ENCODE results near the gene CLCF1.

CLCF1 gene

GRCh38 chr11:67370351-67371076 is 2.9 kb downstream of the CLCF1 start:
- no peaks in the 10 kb centered on the region for H3K36me3 ChIP-seq (ENCODE audit: control insufficient read depth, insufficient read depth, low read length)
- H3K9ac ChIP-seq (ENCODE audit: low read length), result no peak overlapping the region
- peaks cover 48% of the 10 kb centered on the region for H3K4me1 ChIP-seq (ENCODE audit: control insufficient read depth, insufficient read depth, low read length)
- no peak overlapping the region for H3K4me3 ChIP-seq (ENCODE audit: low read depth, low read length)
- peaks cover 15% of the 10 kb centered on the region; the same call in 1 of the 2 replicates for H3K27me3 ChIP-seq (ENCODE audit: control insufficient read depth, insufficient read depth, low read length)
- H3K9me3 ChIP-seq (ENCODE audit: control insufficient read depth, insufficient read depth, low read depth, low read length), result no peaks in the 10 kb centered on the region
- H3K27ac ChIP-seq (ENCODE audit: low read depth, low read length), result no peak overlapping the region

- Histone ChIP-seq H3K36me3 (ENCODE audit: control insufficient read depth, insufficient read depth, low read length) (no peaks in the 10 kb centered on the region), H3K9me3 (ENCODE audit: control insufficient read depth, insufficient read depth, low read depth, low read length) (no peaks in the 10 kb centered on the region), H3K27me3 (ENCODE audit: control insufficient read depth, insufficient read depth, low read length) (peaks cover 13% of the 10 kb centered on the region; the same call in 1 of the 2 replicates), H3K27ac (ENCODE audit: low read depth, low read length) (no peak overlapping the region), H3K9ac (ENCODE audit: low read length) (no peak overlapping the region), H3K4me3 (ENCODE audit: low read depth, low read length) (no peak overlapping the region), H3K4me1 (ENCODE audit: control insufficient read depth, insufficient read depth, low read length) (peaks cover 47% of the 10 kb centered on the region)
Observed at GRCh38 chr11:67369801-67370284, 3.6 kb downstream of the CLCF1 start.

GRCh38 chr11:67369275-67369674 is 4.1 kb downstream of the CLCF1 start:
- H3K4me3 ChIP-seq (ENCODE audit: low read depth, low read length), result no peak overlapping the region
- no peaks in the 10 kb centered on the region for H3K36me3 ChIP-seq (ENCODE audit: control insufficient read depth, insufficient read depth, low read length)
- no peaks in the 10 kb centered on the region for H3K9me3 ChIP-seq (ENCODE audit: control insufficient read depth, insufficient read depth, low read depth, low read length)
- H3K27me3 ChIP-seq (ENCODE audit: control insufficient read depth, insufficient read depth, low read length), result peaks cover 13% of the 10 kb centered on the region; the same call in 1 of the 2 replicates
- H3K27ac ChIP-seq (ENCODE audit: low read depth, low read length), result no peak overlapping the region
- H3K9ac ChIP-seq (ENCODE audit: low read length), result no peak overlapping the region
- peaks cover 41% of the 10 kb centered on the region for H3K4me1 ChIP-seq (ENCODE audit: control insufficient read depth, insufficient read depth, low read length)

- Histone ChIP-seq H3K36me3 (ENCODE audit: control insufficient read depth, insufficient read depth, low read length) (no peaks in the 10 kb centered on the region), H3K9me3 (ENCODE audit: control insufficient read depth, insufficient read depth, low read depth, low read length) (no peaks in the 10 kb centered on the region), H3K27ac (ENCODE audit: low read depth, low read length) (no peak overlapping the region), H3K4me3 (ENCODE audit: low read depth, low read length) (no peak overlapping the region), H3K4me1 (ENCODE audit: control insufficient read depth, insufficient read depth, low read length) (peaks cover 38% of the 10 kb centered on the region), H3K9ac (ENCODE audit: low read length) (no peak overlapping the region), H3K27me3 (ENCODE audit: control insufficient read depth, insufficient read depth, low read length) (peaks cover 13% of the 10 kb centered on the region; the same call in 1 of the 2 replicates)
Observed at GRCh38 chr11:67368621-67369020, 4.8 kb downstream of the CLCF1 start.

- Histone ChIP-seq H3K4me3 (ENCODE audit: low read depth, low read length) (no peak overlapping the region), H3K36me3 (ENCODE audit: control insufficient read depth, insufficient read depth, low read length) (no peaks in the 10 kb centered on the region), H3K4me1 (ENCODE audit: control insufficient read depth, insufficient read depth, low read length) (peaks cover 38% of the 10 kb centered on the region), H3K27me3 (ENCODE audit: control insufficient read depth, insufficient read depth, low read length) (peaks cover 13% of the 10 kb centered on the region; the same call in 1 of the 2 replicates), H3K9ac (ENCODE audit: low read length) (no peak overlapping the region), H3K9me3 (ENCODE audit: control insufficient read depth, insufficient read depth, low read depth, low read length) (no peaks in the 10 kb centered on the region), H3K27ac (ENCODE audit: low read depth, low read length) (no peak overlapping the region)
Observed at GRCh38 chr11:67367761-67368227, 5.6 kb downstream of the CLCF1 start.

GRCh38 chr11:67366961-67367760 is 6.2 kb downstream of the CLCF1 start:
- Histone ChIP-seq H3K4me1 (ENCODE audit: control insufficient read depth, insufficient read depth, low read length) (peaks cover 37% of the 10 kb centered on the region), H3K9me3 (ENCODE audit: control insufficient read depth, insufficient read depth, low read depth, low read length) (no peaks in the 10 kb centered on the region), H3K36me3 (ENCODE audit: control insufficient read depth, insufficient read depth, low read length) (no peaks in the 10 kb centered on the region), H3K9ac (ENCODE audit: low read length) (no peak overlapping the region), H3K27me3 (ENCODE audit: control insufficient read depth, insufficient read depth, low read length) (peaks cover 13% of the 10 kb centered on the region; the same call in 1 of the 2 replicates), H3K27ac (ENCODE audit: low read depth, low read length) (no peak overlapping the region), H3K4me3 (ENCODE audit: low read depth, low read length) (no peak overlapping the region)

GRCh38 chr11:67366546-67366945 is 6.9 kb downstream of the CLCF1 start:
- Histone ChIP-seq H3K4me3 (ENCODE audit: low read depth, low read length) (no peak overlapping the region), H3K27me3 (ENCODE audit: control insufficient read depth, insufficient read depth, low read length) (peaks cover 9% of the 10 kb centered on the region; the same call in 1 of the 2 replicates), H3K9me3 (ENCODE audit: control insufficient read depth, insufficient read depth, low read depth, low read length) (no peaks in the 10 kb centered on the region), H3K4me1 (ENCODE audit: control insufficient read depth, insufficient read depth, low read length) (peaks cover 31% of the 10 kb centered on the region), H3K27ac (ENCODE audit: low read depth, low read length) (no peak overlapping the region), H3K36me3 (ENCODE audit: control insufficient read depth, insufficient read depth, low read length) (no peaks in the 10 kb centered on the region), H3K9ac (ENCODE audit: low read length) (no peak overlapping the region)

GRCh38 chr11:67365736-67366444 is 7.5 kb downstream of the CLCF1 start:
- H3K36me3 ChIP-seq (ENCODE audit: control insufficient read depth, insufficient read depth, low read length), result no peaks in the 10 kb centered on the region
- H3K9me3 ChIP-seq (ENCODE audit: control insufficient read depth, insufficient read depth, low read depth, low read length), result no peaks in the 10 kb centered on the region
- H3K27ac ChIP-seq (ENCODE audit: low read depth, low read length), result no peak overlapping the region
- H3K27me3 ChIP-seq (ENCODE audit: control insufficient read depth, insufficient read depth, low read length), result peaks cover 9% of the 10 kb centered on the region; the same call in 1 of the 2 replicates
- peaks cover 24% of the 10 kb centered on the region for H3K4me1 ChIP-seq (ENCODE audit: control insufficient read depth, insufficient read depth, low read length)
- H3K9ac ChIP-seq (ENCODE audit: low read length), result no peak overlapping the region
- H3K4me3 ChIP-seq (ENCODE audit: low read depth, low read length), result no peak overlapping the region

GRCh38 chr11:67364783-67365722 is 8.3 kb downstream of the CLCF1 start:
- peaks cover 17% of the 10 kb centered on the region; the same call in 1 of the 2 replicates for H3K4me1 ChIP-seq (ENCODE audit: control insufficient read depth, insufficient read depth, low read length)
- H3K27me3 ChIP-seq (ENCODE audit: control insufficient read depth, insufficient read depth, low read length), result peaks cover 9% of the 10 kb centered on the region; the same call in 1 of the 2 replicates
- H3K9me3 ChIP-seq (ENCODE audit: control insufficient read depth, insufficient read depth, low read depth, low read length), result no peaks in the 10 kb centered on the region
- H3K27ac ChIP-seq (ENCODE audit: low read depth, low read length), result no peak overlapping the region
- no peak overlapping the region for H3K9ac ChIP-seq (ENCODE audit: low read length)
- H3K36me3 ChIP-seq (ENCODE audit: control insufficient read depth, insufficient read depth, low read length), result no peaks in the 10 kb centered on the region
- H3K4me3 ChIP-seq (ENCODE audit: low read depth, low read length), result no peak overlapping the region

GRCh38 chr11:67364169-67364568 is 9.2 kb downstream of the CLCF1 start:
- Histone ChIP-seq H3K4me3 (ENCODE audit: low read depth, low read length) (no peak overlapping the region), H3K4me1 (ENCODE audit: control insufficient read depth, insufficient read depth, low read length) (peaks cover 12% of the 10 kb centered on the region; the same call in 1 of the 2 replicates), H3K9ac (ENCODE audit: low read length) (no peak overlapping the region)

More at GRCh38 chr11:67364169-67364568, 9.2 kb downstream of the CLCF1 start:
- 0 out of 2 replicates have a peak, but pooled peaks cover under 1% of the 10 kb centered on the region for H3K27me3 ChIP-seq (ENCODE audit: control insufficient read depth, insufficient read depth, low read length)
- H3K9me3 ChIP-seq (ENCODE audit: control insufficient read depth, insufficient read depth, low read depth, low read length), result no peaks in the 10 kb centered on the region
- no peak overlapping the region for H3K27ac ChIP-seq (ENCODE audit: low read depth, low read length)
- no peaks in the 10 kb centered on the region for H3K36me3 ChIP-seq (ENCODE audit: control insufficient read depth, insufficient read depth, low read length)
